ENCODE results near the gene HNRNPM.
A peak's percentile ranks its signal among the peaks of the same experiment; 100 is the strongest.

The HNRNPM gene

DNA sequence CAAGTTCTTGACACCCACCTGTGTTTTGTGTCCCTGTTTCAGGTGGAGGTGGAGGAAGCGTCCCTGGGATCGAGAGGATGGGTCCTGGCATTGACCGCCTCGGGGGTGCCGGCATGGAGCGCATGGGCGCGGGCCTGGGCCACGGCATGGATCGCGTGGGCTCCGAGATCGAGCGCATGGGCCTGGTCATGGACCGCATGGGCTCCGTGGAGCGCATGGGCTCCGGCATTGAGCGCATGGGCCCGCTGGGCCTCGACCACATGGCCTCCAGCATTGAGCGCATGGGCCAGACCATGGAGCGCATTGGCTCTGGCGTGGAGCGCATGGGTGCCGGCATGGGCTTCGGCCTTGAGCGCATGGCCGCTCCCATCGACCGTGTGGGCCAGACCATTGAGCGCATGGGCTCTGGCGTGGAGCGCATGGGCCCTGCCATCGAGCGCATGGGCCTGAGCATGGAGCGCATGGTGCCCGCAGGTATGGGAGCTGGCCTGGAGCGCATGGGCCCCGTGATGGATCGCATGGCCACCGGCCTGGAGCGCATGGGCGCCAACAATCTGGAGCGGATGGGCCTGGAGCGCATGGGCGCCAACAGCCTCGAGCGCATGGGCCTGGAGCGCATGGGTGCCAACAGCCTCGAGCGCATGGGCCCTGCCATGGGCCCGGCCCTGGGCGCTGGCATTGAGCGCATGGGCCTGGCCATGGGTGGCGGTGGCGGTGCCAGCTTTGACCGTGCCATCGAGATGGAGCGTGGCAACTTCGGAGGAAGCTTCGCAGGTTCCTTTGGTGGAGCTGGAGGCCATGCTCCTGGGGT, 41.0 kb downstream of the HNRNPM start:
- Mint-ChIP-seq H3K4me1 (peaks cover 9% of the 10 kb centered on the region), H3K27ac (peak overlapping the region; percentile 70), H3K9me3 (no peaks in the 10 kb centered on the region), H3K36me3 (ENCODE audit: low read depth) (peaks cover 77% of the 10 kb centered on the region), H3K4me3 (no peak overlapping the region), H3K27me3 (ENCODE audit: low read depth, poor library complexity) (peaks cover 3% of the 10 kb centered on the region)
- TF ChIP-seq, protein P1, sequence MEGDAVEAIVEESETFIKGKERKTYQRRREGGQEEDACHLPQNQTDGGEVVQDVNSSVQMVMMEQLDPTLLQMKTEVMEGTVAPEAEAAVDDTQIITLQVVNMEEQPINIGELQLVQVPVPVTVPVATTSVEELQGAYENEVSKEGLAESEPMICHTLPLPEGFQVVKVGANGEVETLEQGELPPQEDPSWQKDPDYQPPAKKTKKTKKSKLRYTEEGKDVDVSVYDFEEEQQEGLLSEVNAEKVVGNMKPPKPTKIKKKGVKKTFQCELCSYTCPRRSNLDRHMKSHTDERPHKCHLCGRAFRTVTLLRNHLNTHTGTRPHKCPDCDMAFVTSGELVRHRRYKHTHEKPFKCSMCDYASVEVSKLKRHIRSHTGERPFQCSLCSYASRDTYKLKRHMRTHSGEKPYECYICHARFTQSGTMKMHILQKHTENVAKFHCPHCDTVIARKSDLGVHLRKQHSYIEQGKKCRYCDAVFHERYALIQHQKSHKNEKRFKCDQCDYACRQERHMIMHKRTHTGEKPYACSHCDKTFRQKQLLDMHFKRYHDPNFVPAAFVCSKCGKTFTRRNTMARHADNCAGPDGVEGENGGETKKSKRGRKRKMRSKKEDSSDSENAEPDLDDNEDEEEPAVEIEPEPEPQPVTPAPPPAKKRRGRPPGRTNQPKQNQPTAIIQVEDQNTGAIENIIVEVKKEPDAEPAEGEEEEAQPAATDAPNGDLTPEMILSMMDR (IDR thresholded peaks at IDR 0.05): no peak
- no peak for DNase-seq

DNA sequence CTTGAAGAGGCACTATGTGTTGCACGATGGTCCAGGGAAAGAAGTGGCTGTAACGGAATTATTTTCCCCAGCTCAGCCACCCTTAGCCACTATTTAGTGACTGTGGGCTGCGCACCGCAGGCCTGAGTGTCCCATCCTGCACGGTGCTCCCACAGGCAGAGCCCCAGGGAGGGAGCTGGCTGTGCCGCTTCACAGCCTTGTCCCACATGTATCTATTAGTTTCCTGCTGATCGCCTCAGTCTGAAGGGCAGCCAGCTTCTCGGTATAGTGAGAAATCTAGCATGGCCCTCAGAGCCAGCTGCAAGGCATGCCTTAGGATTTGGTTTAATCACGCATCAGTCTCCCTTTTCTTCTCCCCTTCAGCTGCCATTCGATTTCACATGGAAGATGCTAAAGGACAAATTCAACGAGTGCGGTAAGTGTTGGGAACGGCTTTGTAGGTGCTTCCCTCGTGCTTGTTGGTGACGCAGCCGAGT, 41.9 kb downstream of the HNRNPM start:
- TF ChIP-seq, protein P1 (IDR thresholded peaks at IDR 0.05): no peak
- Mint-ChIP-seq H3K9me3 (no peaks in the 10 kb centered on the region), H3K36me3 (ENCODE audit: low read depth) (peaks cover 68% of the 10 kb centered on the region), H3K4me1 (no peaks in the 10 kb centered on the region), H3K27ac (peak overlapping the region; percentile 70), H3K4me3 (no peak overlapping the region), H3K27me3 (ENCODE audit: low read depth, poor library complexity) (peaks cover 3% of the 10 kb centered on the region)
- DNase-seq: no peak

DNA sequence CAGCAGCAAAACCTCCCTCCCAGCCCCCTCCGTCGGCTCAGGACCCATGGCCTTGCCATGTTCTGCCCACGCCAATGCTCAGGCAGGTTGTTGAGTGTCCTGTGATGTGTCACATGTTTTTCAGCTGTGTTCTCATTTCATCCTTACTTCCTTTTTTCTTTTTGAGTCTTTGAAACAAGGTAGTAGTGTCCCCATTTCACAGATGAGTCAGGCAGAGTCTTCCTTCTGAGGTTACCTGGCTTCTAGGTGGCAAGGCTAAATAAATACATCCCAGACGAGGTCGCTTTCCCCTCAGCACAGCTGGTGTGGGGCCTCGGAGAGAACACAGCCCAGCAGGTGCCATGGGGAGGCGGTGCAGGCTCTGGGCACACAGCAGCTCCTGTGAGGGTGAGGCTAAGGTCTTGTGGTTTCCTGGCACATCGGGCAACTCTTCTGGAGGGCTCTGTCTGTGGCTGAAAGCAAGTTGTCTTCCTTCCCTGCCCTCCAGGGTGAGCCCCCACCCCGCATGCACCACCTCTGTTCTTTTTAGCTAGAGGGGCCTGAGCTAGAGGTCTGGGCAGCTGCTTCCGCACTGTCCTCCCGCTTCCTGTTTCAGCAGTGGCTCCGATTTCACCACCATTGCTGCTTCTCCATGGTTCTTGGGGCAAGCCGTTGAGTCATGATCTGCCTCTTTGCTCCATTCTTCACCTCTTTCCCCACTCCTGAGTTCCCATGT, 42.5 kb downstream of the HNRNPM start:
- Mint-ChIP-seq H3K27ac (peak overlapping the region; percentile 94), H3K36me3 (ENCODE audit: low read depth) (peaks cover 64% of the 10 kb centered on the region), H3K4me1 (no peaks in the 10 kb centered on the region), H3K9me3 (no peaks in the 10 kb centered on the region), H3K27me3 (ENCODE audit: low read depth, poor library complexity) (peaks cover 3% of the 10 kb centered on the region), H3K4me3 (no peak overlapping the region)
- DNase-seq: no peak
- TF ChIP-seq, protein P1 (IDR thresholded peaks at IDR 0.05): no peak

DNA sequence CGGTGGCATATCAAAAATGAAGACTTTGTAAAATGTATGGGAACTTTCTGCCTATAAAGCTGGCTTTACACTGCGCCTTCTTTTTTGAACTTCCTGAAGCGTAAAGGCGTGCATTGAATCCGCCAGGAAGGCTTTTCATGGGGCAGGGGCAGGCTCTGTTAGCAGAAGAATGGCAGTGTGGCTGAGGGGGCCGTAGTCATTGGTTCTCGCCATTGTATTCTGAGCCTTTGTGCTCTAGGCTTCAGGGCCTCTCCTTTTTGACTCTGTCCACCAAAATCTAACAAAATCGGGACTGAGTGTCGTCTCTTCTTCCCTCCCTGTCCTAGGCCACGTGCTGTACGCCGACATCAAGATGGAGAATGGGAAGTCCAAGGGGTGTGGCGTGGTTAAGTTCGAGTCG, 43.6 kb downstream of the HNRNPM start:
- Mint-ChIP-seq H3K27ac (peak overlapping the region; percentile 94), H3K4me1 (no peaks in the 10 kb centered on the region), H3K4me3 (no peak overlapping the region), H3K9me3 (no peaks in the 10 kb centered on the region), H3K27me3 (ENCODE audit: low read depth, poor library complexity) (peaks cover 3% of the 10 kb centered on the region), H3K36me3 (ENCODE audit: low read depth) (peaks cover 55% of the 10 kb centered on the region)
- TF ChIP-seq, protein P1 (IDR thresholded peaks at IDR 0.05): no peak
- DNase-seq: no peak

DNA sequence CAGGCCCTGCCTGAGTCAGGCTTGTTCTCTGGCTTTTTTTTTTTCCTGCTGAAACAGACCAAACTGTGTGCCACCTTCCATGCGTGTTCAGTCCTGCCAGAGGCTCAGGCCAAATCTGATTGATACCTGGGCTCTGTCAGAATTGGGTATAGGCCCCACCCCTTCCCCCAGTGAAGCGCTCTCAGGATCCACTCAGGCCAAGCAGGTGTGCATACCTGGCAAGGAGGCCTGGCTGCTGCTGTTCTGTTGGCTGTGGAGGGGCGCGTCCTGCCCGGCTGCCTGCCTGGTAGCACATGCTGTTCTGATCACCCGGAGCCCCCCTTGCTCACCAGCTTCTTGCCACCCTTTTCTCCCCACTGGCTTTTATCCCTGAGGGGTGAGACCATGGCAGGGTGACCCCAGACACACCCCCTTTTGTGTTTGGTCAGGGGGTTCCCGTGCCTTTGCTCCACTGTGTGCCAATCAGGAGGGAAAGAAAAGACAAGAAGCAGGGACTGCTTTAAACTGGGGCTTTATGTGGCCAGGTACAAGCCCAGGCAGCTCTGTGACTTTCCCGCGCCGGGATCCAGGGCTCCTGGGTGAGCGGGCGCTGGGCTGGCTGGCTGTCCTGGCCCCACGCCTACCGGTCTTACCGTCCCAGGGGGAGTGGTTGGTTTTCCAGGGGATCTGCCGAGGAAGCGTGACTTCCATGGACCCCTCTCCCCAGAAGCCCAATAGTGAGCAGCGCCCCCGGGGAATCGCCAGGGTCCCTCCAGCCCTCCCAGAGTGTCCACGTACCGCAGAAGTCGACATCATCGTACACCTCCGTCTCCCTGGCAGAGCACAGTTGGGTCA, 45.0 kb downstream of the HNRNPM start:
- DNase-seq: no peak
- Mint-ChIP-seq H3K36me3 (ENCODE audit: low read depth) (peaks cover 43% of the 10 kb centered on the region), H3K27ac (peak overlapping the region; percentile 88), H3K4me1 (no peaks in the 10 kb centered on the region), H3K4me3 (no peak overlapping the region), H3K9me3 (no peaks in the 10 kb centered on the region), H3K27me3 (ENCODE audit: low read depth, poor library complexity) (peaks cover 3% of the 10 kb centered on the region)
- TF ChIP-seq, protein P1 (IDR thresholded peaks at IDR 0.05): no peak
